GM23248 (cell line): ENCODE measurements around the gene NFIX. TPM values are rescaled to one million over a fixed set of nuclear protein-coding genes. Genes with fewer than 3 reads are reported as not detected.

Experiments used
- DNase-seq: peaks from one replicate; pipeline ENCODE4 v3.0.0-alpha.2; 2015
- H2AFZ ChIP-seq: fragments of 200-600 bp; sonication (generic); 2 replicates; pipeline ENCODE4 v1.6.1; 2016; ENCODE audit warnings: antibody characterized with exemption
- H3F3A ChIP-seq: fragments of 200-600 bp; sonication (generic); 2 replicates; pipeline ENCODE4 v1.6.1; 2016; ENCODE audit warnings: mild to moderate bottlenecking, antibody characterized with exemption, mixed run types; ENCODE audit not compliant: insufficient read depth
- H3K27ac ChIP-seq: fragments of 200-600 bp; sonication (generic); 2 replicates; pipeline ENCODE4 v1.5.1; 2016; ENCODE audit warnings: mild to moderate bottlenecking
- H3K27me3 ChIP-seq: fragments of 200-600 bp; sonication (generic); replicated peaks from 2 replicates; pipeline ENCODE4 v1.6.1; 2016; ENCODE audit warnings: mild to moderate bottlenecking; ENCODE audit not compliant: insufficient read depth
- H3K36me3 ChIP-seq: fragments of 200-600 bp; sonication (generic); 2 replicates; pipeline ENCODE4 v1.6.1; 2016; ENCODE audit warnings: low read depth, mild to moderate bottlenecking
- H3K4me1 ChIP-seq: fragments of 200-600 bp; sonication (generic); 2 replicates; pipeline ENCODE4 v1.6.1; 2016; ENCODE audit warnings: mild to moderate bottlenecking; ENCODE audit not compliant: insufficient read depth
- H3K4me2 ChIP-seq: fragments of 200-600 bp; sonication (generic); one replicate; pipeline ENCODE4 v1.6.1; 2016; ENCODE audit warnings: mild to moderate bottlenecking; ENCODE audit not compliant: unreplicated experiment
- H3K4me3 ChIP-seq: fragments of 200-600 bp; sonication (generic); 2 replicates; pipeline ENCODE4 v1.5.1; 2016; ENCODE audit warnings: mild to moderate bottlenecking
- H3K79me2 ChIP-seq: fragments of 200-600 bp; sonication (generic); 2 replicates; pipeline ENCODE4 v1.6.1; 2016; ENCODE audit warnings: mild to moderate bottlenecking; ENCODE audit not compliant: insufficient read depth
- H3K9ac ChIP-seq: fragments of 200-600 bp; sonication (generic); 2 replicates; pipeline ENCODE4 v1.6.1; 2016; ENCODE audit warnings: mild to moderate bottlenecking
- H3K9me2 ChIP-seq: fragments of 200-600 bp; sonication (generic); 2 replicates; pipeline ENCODE4 v1.6.1; 2016; ENCODE audit warnings: mixed run types, mild to moderate bottlenecking, moderate library complexity; ENCODE audit not compliant: insufficient read depth
- H3K9me3 ChIP-seq: fragments of 200-600 bp; sonication (generic); one replicate; pipeline ENCODE4 v1.6.1; 2017; ENCODE audit warnings: low read depth
- H4K20me1 ChIP-seq: fragments of 200-600 bp; sonication (generic); 2 replicates; pipeline ENCODE4 v1.6.0; 2016; ENCODE audit not compliant: insufficient read depth
- EZH2 ChIP-seq: fragments of 200-600 bp; sonication (generic); IDR thresholded peaks from 2 replicates; pipeline ENCODE4 v1.6.1; 2018; ENCODE audit warnings: antibody characterized with exemption, mild to moderate bottlenecking; ENCODE audit not compliant: insufficient read depth, poor library complexity, severe bottlenecking
- EZH2phosphoT487 ChIP-seq: fragments of 200-600 bp; sonication (generic); IDR thresholded peaks from 2 replicates; pipeline ENCODE4 v1.6.1; 2018; ENCODE audit warnings: antibody characterized with exemption, moderate library complexity, mild to moderate bottlenecking, low read depth; ENCODE audit not compliant: insufficient read depth
- WGBS, 2 experiments: methylation state at CpG; one replicate each; pipeline ENCODE4 v1.1.6; 2015 to 2017; ENCODE audit warnings: low lambda C conversion rate in 2 of 2, low coverage in 1 of 2; ENCODE audit errors: missing lambda C conversion rate in 2 of 2; 5-methylcytosine and 5-hydroxymethylcytosine counted together
- in situ Hi-C: fragments of 300-500 bp; cut with MboI; formaldehyde crosslinking; loops from 2 replicates; pipeline ENCODE4 v1.15.0; 2020
- polyA plus RNA-seq: library from polyadenylated mRNA; unstranded; fragments of >200 nt; fragmentation: Nextera tagmentation; extraction: Ambion mirVana; gene quantifications from 2 replicates; pipeline ENCODE4 v1.2.1, GENCODE V29; 2016
- total RNA-seq: library from RNA; depleted of rRNA; stranded (reverse); fragments of >200 nt; shearing (Covaris generic); gene quantifications from 2 replicates; pipeline ENCODE4 v1.2.3, GENCODE V29; 2014

The NFIX gene
- total and polyA plus RNA-seq, 2 experiments from 2014 or later, result 60.8 to 71.0 TPM

DNA sequence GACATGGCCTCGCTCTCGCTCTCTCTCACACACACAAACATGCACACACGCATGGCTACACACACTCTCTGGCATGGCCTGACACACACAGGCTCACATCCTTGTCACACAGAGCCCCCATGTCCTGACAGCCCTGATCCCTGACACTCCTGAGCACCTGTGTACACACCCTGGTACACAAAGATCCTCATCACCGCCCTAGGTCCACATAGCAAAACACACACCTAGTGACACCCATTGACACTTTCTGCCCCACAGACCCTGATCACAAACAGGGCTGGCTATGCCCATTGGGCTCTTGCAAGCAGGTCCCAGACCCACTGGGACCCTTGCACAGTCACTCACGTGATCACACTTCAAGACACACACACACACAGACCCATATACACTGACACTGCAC lies 4.0 kb upstream of the NFIX start:
- 98 to 99% methylated on average over 5 of the region's 5 CpGs for WGBS, 2 experiments
- no peaks in the 10 kb centered on the region for H3K9me3 ChIP-seq
- H3K4me2 ChIP-seq, result no peak overlapping the region
- H3K9me2 ChIP-seq, result no peaks in the 10 kb centered on the region
- peaks cover 5% of the 10 kb centered on the region for H3K79me2 ChIP-seq
- no peak overlapping the region for H2AFZ ChIP-seq
- H3F3A ChIP-seq, result peaks cover 3% of the 10 kb centered on the region; the same call in 1 of the 2 replicates
- no peaks in the 10 kb centered on the region for H3K4me1 ChIP-seq
- H4K20me1 ChIP-seq, result no peaks in the 10 kb centered on the region
- H3K36me3 ChIP-seq, result no peaks in the 10 kb centered on the region
- no peaks in the 10 kb centered on the region for H3K27me3 ChIP-seq
- H3K9ac ChIP-seq, result no peak overlapping the region
- no peak overlapping the region for H3K4me3 ChIP-seq
- in situ Hi-C loops, result no loop called here
- no peak for DNase-seq
- no peak for TF ChIP-seq EZH2phosphoT487
- TF ChIP-seq EZH2, result no peak
- no peak overlapping the region for H3K27ac ChIP-seq

DNA sequence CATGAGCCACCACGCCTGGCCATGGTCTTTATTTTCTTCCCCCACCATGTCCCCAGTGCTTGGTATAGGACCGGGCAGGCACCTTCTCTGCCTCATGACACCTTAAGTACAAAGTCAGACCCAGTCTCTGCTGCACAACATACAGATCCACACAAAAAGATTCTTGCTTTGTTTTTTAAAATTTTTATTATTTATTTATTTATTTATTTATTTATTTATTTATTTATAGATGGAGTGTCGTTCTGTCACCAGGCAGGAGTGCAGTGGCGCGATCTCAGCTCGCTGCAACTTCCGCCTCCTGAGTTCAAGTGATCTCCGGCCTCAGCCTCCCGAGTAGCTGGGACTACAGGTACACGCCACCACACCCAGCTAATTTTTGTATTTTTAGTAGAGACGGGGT lies 2.5 kb upstream of the NFIX start:
- Histone ChIP-seq H3K4me1 (peaks cover 5% of the 10 kb centered on the region), H3F3A (peaks cover 3% of the 10 kb centered on the region; the same call in 1 of the 2 replicates), H3K9me3 (no peaks in the 10 kb centered on the region), H2AFZ (no peak overlapping the region), H3K9me2 (no peaks in the 10 kb centered on the region), H3K4me3 (no peak overlapping the region), H4K20me1 (no peaks in the 10 kb centered on the region), H3K4me2 (no peak overlapping the region), H3K27me3 (no peaks in the 10 kb centered on the region), H3K27ac (no peak overlapping the region), H3K79me2 (peaks cover 19% of the 10 kb centered on the region), H3K9ac (no peak overlapping the region), H3K36me3 (no peaks in the 10 kb centered on the region)
- DNase-seq, result no peak
- no peak for TF ChIP-seq EZH2phosphoT487
- TF ChIP-seq EZH2, result no peak
- in situ Hi-C loops, result no loop called here
- WGBS, 2 experiments, result 92 to 96% methylated on average over 11 of the region's 11 CpGs

DNA sequence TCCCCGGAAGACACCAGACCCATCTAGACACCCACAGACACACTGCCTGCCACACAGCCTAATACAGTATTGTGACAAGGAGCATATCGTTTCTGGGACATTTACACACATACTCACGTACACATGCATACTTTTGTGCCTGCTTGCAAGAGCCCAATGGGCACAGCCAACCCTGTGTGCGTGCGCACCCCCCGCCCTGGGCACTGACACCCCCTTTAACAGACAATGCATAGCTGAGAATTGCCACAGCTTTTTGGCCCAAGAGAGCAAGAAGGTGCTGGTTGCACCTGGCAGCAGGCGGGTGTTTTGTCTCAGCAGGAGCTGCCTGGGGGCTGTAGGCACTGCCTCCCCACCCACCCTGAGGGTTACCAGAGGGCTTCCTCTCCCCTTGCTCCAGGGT lies 1.7 kb upstream of the NFIX start:
- no peaks in the 10 kb centered on the region for H3K36me3 ChIP-seq
- DNase-seq, result no peak
- no peaks in the 10 kb centered on the region for H3K9me3 ChIP-seq
- no peak overlapping the region for H3K4me3 ChIP-seq
- H3K27me3 ChIP-seq, result no peaks in the 10 kb centered on the region
- no peaks in the 10 kb centered on the region for H4K20me1 ChIP-seq
- no peaks in the 10 kb centered on the region for H3K9me2 ChIP-seq
- H3K9ac ChIP-seq, result no peak overlapping the region
- in situ Hi-C loops, result no loop called here
- no peak overlapping the region for H2AFZ ChIP-seq
- no peak overlapping the region for H3K4me2 ChIP-seq
- peaks cover 27% of the 10 kb centered on the region for H3K79me2 ChIP-seq
- H3F3A ChIP-seq, result peaks cover 3% of the 10 kb centered on the region; the same call in 1 of the 2 replicates
- peaks cover 13% of the 10 kb centered on the region for H3K4me1 ChIP-seq
- WGBS, 2 experiments, result 76 to 83% methylated on average over 6 to 7 of the region's 7 CpGs
- no peak for TF ChIP-seq EZH2
- TF ChIP-seq EZH2phosphoT487, result no peak
- H3K27ac ChIP-seq, result no peak overlapping the region

DNA sequence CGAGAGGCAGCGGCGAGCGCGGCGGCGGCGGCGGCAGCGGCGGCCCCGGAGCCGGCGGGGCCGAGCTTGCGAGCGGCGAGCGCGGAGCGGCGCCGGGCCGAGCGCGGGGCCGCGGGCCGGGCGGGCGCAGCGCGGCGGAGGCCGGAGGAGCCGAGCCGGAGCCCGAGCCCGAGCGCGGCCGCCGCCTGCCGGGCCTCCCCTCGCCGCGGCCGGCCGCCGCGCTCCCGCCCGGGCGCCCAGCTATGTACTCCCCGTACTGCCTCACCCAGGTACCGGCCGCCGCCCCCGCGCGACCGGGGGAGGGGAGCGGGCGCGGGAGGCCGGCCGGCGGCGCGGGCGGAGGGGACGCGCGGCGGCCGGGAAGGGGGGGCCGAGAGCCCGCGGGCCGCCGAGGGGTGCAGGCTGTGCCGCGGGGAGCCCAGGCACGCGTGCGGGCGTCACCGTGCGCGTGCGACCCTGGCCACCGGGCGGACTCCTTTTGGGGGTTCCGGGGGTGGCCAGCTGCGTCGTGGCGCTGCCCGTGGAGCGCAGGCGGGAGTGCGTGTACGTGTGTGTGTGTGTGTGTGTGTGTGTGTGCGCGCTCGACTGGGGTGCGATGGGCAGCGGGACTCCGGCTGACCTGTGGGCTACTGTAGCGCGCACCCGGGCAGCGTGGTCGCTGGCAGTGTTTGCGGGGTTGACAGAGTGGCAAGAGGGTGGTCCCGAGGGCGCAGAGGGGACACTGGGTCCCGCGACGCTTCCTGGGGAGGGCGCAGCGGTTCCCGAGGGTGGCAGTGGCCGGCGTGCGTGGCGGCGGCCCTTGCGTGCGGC lies 526 bp downstream of the NFIX start:
- H3K4me3 ChIP-seq, result peak overlapping the region; percentile 99
- WGBS, 2 experiments, result 1% methylated on average over 24 to 95 of the region's 129 CpGs
- no peaks in the 10 kb centered on the region for H3K9me2 ChIP-seq
- H3K27me3 ChIP-seq, result no peaks in the 10 kb centered on the region
- peak; percentile 59 for DNase-seq
- H3K27ac ChIP-seq, result peak overlapping the region; percentile 84
- peak overlapping the region; percentile 100 for H3K9ac ChIP-seq
- TF ChIP-seq EZH2phosphoT487 (no peak), EZH2 (no peak)
- H3K4me1 ChIP-seq, result peaks cover 16% of the 10 kb centered on the region
- peak overlapping the region; percentile 87 for H3K4me2 ChIP-seq
- no peaks in the 10 kb centered on the region for H4K20me1 ChIP-seq
- H3K9me3 ChIP-seq, result no peaks in the 10 kb centered on the region
- 0 out of 2 replicates have a peak, but pooled peaks cover 4% of the 10 kb centered on the region for H3K36me3 ChIP-seq
- in situ Hi-C loops, result no loop called here
- H2AFZ ChIP-seq, result 0 out of 2 replicates have a peak overlapping the region, but pooled peaks have one; percentile 24
- peaks cover 50% of the 10 kb centered on the region for H3K79me2 ChIP-seq
- peaks cover 3% of the 10 kb centered on the region; the same call in 1 of the 2 replicates for H3F3A ChIP-seq
